Cerebellar nuclear complex (tissue), 1 donor: ENCODE data around the gene ATP6V1F.

Experiments used
- DNase-seq, 2 experiments: peaks; one replicate each; lab custom pipeline; 2025; lab: John Stamatoyannopoulos, UW

Gene ATP6V1F, protein sequence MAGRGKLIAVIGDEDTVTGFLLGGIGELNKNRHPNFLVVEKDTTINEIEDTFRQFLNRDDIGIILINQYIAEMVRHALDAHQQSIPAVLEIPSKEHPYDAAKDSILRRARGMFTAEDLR

GRCh38 chr7:128862571-128863432, at the start of gene ATP6V1F:
ATP6V1F (plus strand) TSS chr7:128862856; CDS start chr7:128862905, 49 bp downstream.
- peak; percentile 25 to 91 for DNase-seq

DNA sequence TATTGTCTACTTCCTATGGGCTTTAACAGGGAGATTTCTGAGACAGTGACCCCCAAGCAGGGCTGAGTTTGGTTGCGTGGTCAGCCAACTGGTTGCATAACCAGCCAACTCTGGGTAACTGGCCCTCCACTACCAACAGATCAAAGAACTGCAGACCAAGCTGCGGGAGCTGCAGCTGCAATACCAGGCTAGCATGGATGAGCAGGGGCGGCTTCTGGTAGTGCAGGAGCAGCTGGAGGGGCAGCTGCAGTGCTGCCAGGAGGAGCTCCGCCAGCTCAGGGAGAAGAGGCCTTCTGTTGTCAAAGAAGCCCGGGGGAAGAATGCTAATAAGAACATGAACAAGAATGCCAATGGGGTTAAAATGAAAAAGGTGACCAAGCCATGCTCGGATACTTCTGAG, 48.2 kb upstream of the ATP6V1F start:
- no peak for DNase-seq

DNA sequence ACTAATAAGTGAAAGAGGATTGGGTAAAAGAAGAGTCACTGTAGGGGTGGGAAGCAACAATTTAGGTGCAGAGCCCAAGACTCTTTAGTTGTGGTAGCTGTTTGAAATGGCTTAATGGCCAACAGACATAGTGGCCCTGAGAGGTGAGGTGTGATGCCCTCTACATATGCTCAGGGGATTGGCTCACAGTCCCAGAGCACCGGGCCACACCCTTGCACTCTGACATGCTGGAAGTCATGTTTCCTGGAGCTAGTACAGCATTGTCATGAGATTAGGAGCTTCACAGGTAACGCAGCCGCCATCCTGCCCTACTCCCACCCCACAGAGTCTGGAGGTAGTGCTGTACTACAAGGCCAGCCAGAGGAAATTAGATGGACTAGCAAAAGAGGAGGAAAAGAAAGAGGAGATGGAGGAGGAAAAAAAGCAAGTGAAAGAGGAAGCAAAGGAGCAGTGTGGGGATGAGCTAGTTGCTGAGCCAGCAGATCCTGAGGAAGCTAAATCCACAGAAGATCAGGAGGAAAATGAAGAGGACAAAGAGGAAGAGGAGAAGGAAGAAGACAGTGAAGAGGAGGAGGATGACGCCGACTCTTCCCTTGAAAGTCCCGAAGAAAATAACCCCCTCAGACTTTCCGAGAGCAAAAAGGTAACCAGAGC, 47.2 kb upstream of the ATP6V1F start:
- no peak for DNase-seq

GRCh38 chr7:128818694-128819093, 44.0 kb upstream of the ATP6V1F start:
- DNase-seq = no peak

DNA sequence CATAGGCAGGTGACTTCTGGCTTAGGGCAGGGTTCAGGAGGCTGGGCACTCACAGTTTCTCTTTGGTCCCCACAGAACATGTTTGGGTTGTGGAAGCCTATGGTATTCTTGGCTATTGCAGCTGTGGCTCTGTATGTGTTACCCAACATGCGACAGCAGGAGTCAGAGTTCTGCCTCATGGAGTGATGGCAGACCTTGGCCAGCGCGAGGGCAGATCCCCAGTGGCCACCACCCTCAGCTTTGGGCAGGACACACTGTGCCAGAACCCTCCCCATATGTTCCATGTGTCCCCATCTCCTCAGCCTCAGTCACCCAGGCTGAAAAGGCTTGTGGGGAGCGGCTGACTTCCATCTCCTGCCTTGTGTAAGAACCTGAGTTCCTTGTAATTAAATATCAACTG, 40.9 kb upstream of the ATP6V1F start:
- DNase-seq = no peak

DNA sequence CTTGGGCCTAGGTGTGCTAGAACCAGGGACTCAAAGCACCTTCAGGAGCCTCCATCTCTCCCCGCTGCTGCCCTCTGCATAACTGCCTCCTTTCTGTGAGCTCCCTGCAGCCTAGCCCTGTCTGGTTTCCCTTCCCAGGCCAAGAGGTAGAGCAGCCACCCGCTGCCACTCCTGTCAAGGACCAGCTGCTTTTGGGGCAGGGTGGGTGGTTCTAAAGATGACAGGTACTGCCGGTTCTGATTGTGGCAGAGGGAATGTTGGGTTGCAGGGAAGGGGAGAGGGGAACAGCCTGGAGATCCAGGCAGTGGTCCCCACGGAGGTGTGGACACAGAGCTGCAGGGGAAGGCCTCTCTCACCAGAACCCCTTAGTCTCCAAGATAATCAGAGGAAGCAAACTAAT, 36.1 kb upstream of the ATP6V1F start:
- no peak for DNase-seq

DNA sequence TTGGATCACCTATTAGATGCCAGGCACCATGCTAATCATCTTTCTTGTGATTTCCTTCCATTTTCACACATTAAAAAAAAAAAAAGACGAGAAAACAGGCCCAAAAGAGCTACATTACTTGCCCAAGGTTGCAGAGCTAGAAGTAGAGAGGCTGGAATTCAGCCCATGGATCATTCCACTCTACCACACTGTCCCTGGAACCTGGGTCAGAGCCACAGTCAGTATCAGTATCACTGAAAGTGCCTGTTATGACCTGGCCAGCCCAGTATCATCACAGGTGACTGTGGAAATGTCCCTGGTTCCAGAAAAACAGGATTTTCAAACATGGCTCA, 35.8 kb upstream of the ATP6V1F start:
- DNase-seq = no peak

DNA sequence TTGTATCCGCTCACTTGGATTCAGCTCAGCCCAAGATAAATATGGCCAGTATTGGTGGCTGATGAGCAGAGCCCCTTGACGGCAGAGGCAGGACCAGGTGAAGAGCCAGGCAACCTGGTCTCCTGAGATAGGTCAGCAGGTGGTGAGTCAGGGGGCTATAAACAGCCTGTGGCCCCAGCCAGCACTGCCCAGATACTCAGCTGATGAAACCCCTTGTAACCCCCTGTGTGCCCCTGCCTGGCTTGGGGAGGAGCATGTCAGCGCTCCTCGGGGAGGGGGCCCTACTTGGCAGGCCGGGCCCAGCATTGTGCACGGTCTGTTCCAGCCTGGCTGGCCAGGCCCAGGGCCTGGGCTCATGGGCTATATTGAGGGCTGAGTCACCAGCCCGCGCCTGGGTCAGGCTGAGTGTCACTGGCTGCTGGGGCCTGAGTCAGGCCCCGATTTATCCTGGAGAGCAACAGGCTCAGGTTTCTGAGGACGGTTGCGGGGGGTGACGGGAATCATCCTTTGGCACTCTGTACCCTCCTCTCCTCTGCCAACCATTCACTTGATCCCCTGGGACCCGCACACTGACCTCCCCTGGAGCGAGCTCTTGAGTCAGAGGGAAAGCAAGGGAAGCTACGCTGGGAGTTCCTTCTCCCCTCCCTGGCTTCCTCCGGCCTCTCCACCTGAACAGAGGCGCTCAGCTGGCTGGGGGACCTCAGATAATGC, 35.3 kb upstream of the ATP6V1F start:
- no peak for DNase-seq

DNA sequence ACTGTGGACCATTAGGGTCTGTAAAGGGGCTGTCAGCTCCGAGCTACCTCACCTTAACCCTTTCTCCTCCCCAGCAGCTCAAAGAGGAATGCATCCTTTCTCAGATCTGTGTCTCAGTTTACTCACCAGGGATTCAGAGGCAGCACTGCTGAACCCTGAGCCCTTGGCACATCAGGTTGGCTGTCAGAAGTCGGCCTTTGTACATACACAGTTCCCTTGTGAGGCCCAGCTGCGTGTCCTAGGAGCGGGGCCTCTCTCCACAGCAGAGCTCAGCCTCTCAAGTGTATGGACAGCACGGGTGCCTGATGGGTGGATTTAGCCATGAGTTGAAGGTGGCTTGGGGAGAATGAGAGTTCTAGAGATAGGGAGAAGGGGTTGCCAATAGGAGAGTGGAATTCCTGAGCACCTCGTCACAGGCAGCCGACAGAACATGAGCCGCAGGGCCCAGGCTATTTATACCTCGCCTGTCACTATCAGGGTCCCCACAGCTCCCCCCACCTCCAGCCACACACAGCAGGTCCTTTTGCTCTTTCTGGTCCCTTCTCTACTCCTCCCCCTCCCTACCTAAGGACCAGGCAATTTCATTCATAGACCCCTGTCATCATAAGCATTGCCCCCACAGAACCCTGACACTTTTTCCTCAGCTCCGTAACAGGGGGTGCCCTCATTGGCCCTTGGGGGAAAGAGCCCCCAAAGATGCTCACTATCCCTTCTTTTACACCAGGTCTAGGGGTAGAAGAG, 34.5 kb upstream of the ATP6V1F start:
- DNase-seq = no peak

DNA sequence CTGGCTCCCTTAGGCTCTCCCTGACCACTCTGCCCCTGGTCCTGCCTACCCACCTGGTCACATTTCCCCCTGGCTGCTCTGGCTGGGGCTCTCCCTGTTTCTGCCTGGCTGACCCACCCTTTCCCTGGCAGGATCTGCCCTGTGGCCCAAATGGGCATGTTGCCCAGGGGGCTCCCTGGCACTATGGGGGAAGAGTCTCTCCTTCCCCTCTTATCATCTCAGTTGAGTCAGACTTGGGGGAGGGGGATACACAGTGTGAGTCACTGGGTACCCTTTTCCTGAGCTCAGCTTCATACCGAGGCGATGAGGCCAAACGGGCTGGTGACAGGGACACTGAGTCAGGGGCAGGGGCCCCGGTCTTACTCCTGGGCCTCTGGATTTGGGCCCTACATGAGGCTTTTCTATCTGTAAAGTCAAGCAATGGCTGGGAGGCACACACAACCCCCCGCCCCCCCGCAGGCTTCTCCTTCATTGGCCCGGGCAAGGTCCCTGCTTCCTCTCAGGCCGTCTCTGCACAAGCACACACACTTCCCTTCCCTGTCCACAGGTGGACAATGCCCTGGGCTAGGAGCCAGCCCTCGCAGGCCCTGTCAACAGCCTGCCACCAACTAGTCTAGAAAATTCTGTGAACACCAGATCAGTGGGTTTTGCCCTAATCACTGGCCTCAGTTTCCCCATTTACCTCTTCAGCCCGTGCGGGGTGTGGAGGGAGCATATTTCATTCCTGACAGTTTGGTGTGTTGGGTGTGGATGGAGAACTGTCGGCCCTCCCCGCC, 33.1 kb upstream of the ATP6V1F start:
- no peak for DNase-seq

- no peak for DNase-seq
These were observed 32.2 kb upstream of the ATP6V1F start, which contains the start of gene FLNC for GRCh38 chr7:128830231-128831177. FLNC (plus strand) TSS chr7:128830406; CDS start chr7:128830638, 232 bp downstream.

- no peak for DNase-seq
These were observed 31.3 kb upstream of the ATP6V1F start for GRCh38 chr7:128831178-128831993.

- DNase-seq = no peak
These were observed 30.4 kb upstream of the ATP6V1F start for GRCh38 chr7:128831994-128832879.

GRCh38 chr7:128832880-128833147, 29.8 kb upstream of the ATP6V1F start:
- DNase-seq = no peak

DNA sequence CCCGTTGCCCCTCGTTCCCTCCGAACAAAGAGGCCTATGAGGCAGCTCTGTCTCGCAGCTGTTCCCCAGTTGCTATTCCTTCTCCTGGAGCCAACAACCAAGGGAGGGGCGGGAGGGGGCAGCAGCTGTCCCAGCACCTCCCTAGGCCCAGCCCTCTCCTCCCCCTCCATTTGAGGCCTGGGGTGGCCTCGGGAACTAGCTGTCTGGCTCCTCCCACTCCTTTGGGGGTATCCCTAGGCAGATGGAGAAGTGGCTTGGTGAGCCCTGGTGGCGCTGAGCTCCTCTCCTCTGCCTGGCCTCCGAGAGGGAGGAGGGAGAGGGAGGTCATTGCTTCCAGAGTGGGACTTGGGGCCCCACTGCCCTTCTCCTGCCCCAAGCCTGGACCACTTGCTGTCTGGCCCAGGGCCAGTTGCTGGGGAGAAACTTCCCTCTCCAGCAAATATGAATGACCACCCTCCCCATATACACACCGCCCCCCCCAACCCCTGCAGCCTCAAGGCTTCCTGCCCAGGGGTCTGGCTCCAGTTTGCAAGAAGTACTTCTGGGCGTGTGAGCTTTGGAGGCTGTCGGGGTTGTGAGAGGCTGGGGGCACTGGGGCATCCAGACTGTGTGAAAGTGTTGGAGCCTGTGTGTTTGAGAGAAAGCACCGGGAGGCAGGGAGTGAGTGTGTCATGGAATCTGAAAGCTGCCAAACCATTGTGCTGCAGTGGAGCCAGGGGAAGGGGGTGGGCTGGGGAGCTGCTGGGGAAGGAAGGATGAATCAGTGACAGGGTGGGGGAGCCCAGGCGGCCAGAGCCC, 29.3 kb upstream of the ATP6V1F start:
- DNase-seq = no peak

DNA sequence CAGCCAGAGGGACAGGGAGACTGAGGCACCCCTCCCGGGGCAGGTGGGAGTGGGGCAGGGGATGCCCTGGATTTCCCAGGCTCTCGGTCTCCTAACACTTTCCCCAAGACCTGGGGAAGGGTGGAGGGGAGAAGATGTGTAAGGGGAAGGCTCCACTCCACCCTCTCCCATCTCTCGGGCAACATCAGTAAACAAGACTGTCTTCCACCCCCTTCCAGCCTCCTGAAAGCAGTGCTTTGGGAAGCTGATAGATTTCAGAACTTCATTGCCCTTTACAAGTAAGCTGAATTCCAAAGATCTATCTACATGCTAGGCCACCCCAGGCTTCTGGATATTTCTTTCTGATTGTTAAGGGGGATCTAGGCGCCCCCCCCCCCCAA, 28.7 kb upstream of the ATP6V1F start:
- no peak for DNase-seq

- DNase-seq = no peak
These were observed 27.4 kb upstream of the ATP6V1F start for GRCh38 chr7:128835231-128835751.
